ENCODE measurements around the gene MEX3C.

DNA sequence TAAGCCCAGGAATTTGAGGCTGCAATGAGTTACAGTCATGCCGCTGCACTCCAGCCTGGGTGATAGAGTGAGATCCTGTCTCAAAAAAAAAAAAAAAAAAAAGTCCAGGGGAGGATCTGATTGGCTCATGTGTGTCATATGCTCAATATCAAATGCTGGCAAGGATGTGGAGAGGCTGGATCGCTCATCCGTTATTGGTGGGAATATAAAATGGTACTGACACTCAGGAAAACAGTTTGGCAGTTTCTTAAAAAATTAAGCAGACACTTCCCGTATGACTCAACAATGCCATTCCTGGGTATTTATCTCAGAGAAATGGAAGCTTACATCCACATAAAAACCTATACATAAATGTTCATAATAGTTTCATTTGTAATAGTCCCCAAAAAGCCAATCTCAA, 68.9 kb downstream of the MEX3C start:
- no peak for TF ChIP-seq CTCF (conservative IDR thresholded peaks at IDR 0.05; ENCODE audit: low read length)
- TF ChIP-seq EZH2phosphoT487 (IDR thresholded peaks at IDR 0.05; ENCODE audit: borderline replicate concordance), result no peak
